Common myeloid progenitor, CD34-positive (primary cell): ENCODE data around the gene CACNB2.
"Not testable (repeated sequence)": the region's sequence is repeated elsewhere in the genome, so short reads cannot be mapped to it uniquely, and the experiment has no call there.

Experiments used
- CTCF ChIA-PET: fragments of 350-600 bp; sonication (Branson Sonifier 250); formaldehyde crosslinking; loops from one replicate; lab custom pipeline; 2021; ENCODE audit warnings: antibody characterized with exemption; lab: Charles Lee
- POLR2A ChIA-PET: fragments of 350-600 bp; sonication (Branson Sonifier 250); formaldehyde crosslinking; loops from one replicate; lab custom pipeline; 2021; ENCODE audit warnings: antibody characterized with exemption; lab: Charles Lee
- DNase-seq, 3 donors: peaks; one replicate each; pipeline versions ENCODE4 v3.0.0 to v3.0.0-alpha.2; 2013
- H3K27ac ChIP-seq, 2 experiments: 1 replicate in 1 of 2; 2 replicates in 1 of 2; pipeline ENCODE4 v1.7.0; 2013; ENCODE audit warnings: inconsistent platforms in 2 of 2, low read length in 2 of 2, mild to moderate bottlenecking in 2 of 2, low read depth in 1 of 2, moderate library complexity in 1 of 2; ENCODE audit not compliant: severe bottlenecking in 2 of 2, insufficient read depth in 1 of 2, poor library complexity in 1 of 2
- H3K27me3 ChIP-seq, 5 experiments: replicated peaks in 2 of 5; 1 replicate in 3 of 5; 2 replicates in 2 of 5; pipeline versions ENCODE4 v1.6.1 to v1.7.0; 2013; ENCODE audit warnings: low read length in 4 of 5, mild to moderate bottlenecking in 2 of 5, moderate library complexity in 2 of 5, inconsistent platforms in 1 of 5; ENCODE audit not compliant: insufficient read depth in 5 of 5, control insufficient read depth in 4 of 5
- H3K36me3 ChIP-seq, 4 experiments: 1 replicate in 2 of 4; 2 replicates in 2 of 4; pipeline versions ENCODE4 v1.6.1 to v1.7.0; 2013; ENCODE audit warnings: low read length in 3 of 4, control low read depth in 1 of 4, mild to moderate bottlenecking in 1 of 4; ENCODE audit not compliant: control insufficient read depth in 4 of 4, insufficient read depth in 4 of 4
- H3K4me1 ChIP-seq, 4 experiments: 1 replicate in 3 of 4; 2 replicates in 1 of 4; pipeline versions ENCODE4 v1.6.1 to v1.7.1; 2013; ENCODE audit warnings: low read length in 3 of 4, mild to moderate bottlenecking in 3 of 4, control low read depth in 1 of 4, inconsistent platforms in 1 of 4, moderate library complexity in 1 of 4; ENCODE audit not compliant: control insufficient read depth in 4 of 4, insufficient read depth in 4 of 4; ENCODE audit errors: control extremely low read depth in 1 of 4
- H3K4me3 ChIP-seq, 7 experiments: 1 replicate in 4 of 7; 2 replicates in 3 of 7; pipeline versions ENCODE4 v1.5.1 to v1.7.0; 2013; ENCODE audit warnings: mild to moderate bottlenecking in 7 of 7, low read length in 6 of 7, moderate library complexity in 6 of 7, inconsistent platforms in 2 of 7, low read depth in 2 of 7, control low read depth in 1 of 7; ENCODE audit not compliant: insufficient read depth in 4 of 7, control insufficient read depth in 1 of 7; ENCODE audit errors: extremely low read depth in 1 of 7
- H3K9me3 ChIP-seq, 5 experiments: 1 replicate in 4 of 5; 2 replicates in 1 of 5; pipeline versions ENCODE4 v1.6.1 to v1.7.1; 2013; ENCODE audit warnings: low read length in 4 of 5, mild to moderate bottlenecking in 2 of 5, inconsistent platforms in 1 of 5, low read depth in 1 of 5, moderate library complexity in 1 of 5; ENCODE audit not compliant: control insufficient read depth in 4 of 5, insufficient read depth in 2 of 5; ENCODE audit errors: control extremely low read depth in 1 of 5
- WGBS: methylation state at CpG from one replicate; pipeline ENCODE4 v1.1.5; 2013; ENCODE audit not compliant: insufficient coverage; 5-methylcytosine and 5-hydroxymethylcytosine counted together

CACNB2 gene

GRCh38 chr10:18445635-18446034, 305.4 kb downstream of the CACNB2 start:
- POLR2A ChIA-PET, result interaction anchor here (0.6 kb wide), 1 partner anchor 205 kb away, joined by 3 read pairs; no protein-coding TSS in a partner anchor
- H3K4me1 ChIP-seq, H3K36me3 ChIP-seq, H3K27me3 ChIP-seq, H3K9me3 ChIP-seq, DNase-seq, H3K27ac ChIP-seq, CTCF ChIA-PET, H3K4me3 ChIP-seq: not testable (repeated sequence)
- WGBS, result 87% methylated on average over 6 of the region's 6 CpGs

DNA sequence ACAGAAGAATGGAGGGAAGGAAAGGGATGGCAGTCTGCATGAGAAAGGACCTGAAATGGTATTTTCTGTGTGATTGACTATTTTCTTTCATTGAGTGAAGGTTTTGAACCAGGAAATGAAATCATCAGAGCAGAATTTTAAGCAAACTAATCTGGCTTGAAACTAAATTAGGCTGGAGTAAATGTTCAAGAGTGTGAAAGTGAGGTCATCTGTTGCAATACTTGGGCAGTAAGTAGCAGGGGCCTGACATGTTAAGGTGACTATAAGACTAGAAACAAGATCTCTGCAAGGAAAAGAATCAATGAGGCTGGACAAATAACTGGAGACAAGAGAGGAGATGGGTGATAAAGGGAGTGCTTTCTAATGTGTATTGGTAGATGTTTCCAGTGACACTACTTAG, 306.0 kb downstream of the CACNB2 start:
- Histone ChIP-seq H3K36me3 (peaks cover 0 to 2% (median 0%) of the 10 kb centered on the region in 4 experiments), H3K9me3 (no peaks in the 10 kb centered on the region), H3K4me1 (no peaks in the 10 kb centered on the region), H3K27ac (no peak overlapping the region), H3K27me3 (no peaks in the 10 kb centered on the region), H3K4me3 (no peak overlapping the region)
- DNase-seq, result no peak
- CTCF ChIA-PET, result no interaction called here
- POLR2A ChIA-PET, result no interaction called here

GRCh38 chr10:18449611-18450026, 309.4 kb downstream of the CACNB2 start:
- no peaks in the 10 kb centered on the region for H3K27me3 ChIP-seq
- H3K36me3 ChIP-seq, result no peaks in the 10 kb centered on the region
- H3K4me3 ChIP-seq, result no peak overlapping the region
- POLR2A ChIA-PET, result no interaction called here
- DNase-seq, result no peak
- H3K27ac ChIP-seq, result no peak overlapping the region
- H3K9me3 ChIP-seq, result no peaks in the 10 kb centered on the region
- WGBS, result 56% methylated on average over 7 of the region's 7 CpGs
- CTCF ChIA-PET, result no interaction called here
- H3K4me1 ChIP-seq, result no peaks in the 10 kb centered on the region

DNA sequence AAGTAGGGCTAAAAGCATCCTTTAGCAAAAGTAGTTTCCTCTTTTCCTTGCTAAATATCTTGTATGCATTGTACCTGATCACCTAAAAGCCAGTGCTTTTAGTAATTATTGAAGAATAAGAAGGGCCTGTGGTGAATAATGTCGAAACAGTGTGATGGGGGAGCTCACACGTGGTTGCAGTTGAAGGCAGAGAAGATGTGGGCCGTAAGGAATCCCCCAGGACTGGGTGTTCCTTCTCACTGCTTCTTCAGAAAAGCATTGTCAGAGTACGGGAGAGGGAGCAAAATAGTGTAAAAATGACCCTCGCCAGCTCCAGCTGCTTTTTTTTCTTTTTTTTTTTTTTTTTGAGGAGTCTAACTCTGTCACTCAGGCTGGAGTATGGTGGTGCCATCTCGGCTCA, 310.1 kb downstream of the CACNB2 start:
- Histone ChIP-seq H3K27ac (no peak overlapping the region), H3K4me3 (no peak overlapping the region), H3K9me3 (no peaks in the 10 kb centered on the region), H3K27me3 (no peaks in the 10 kb centered on the region), H3K4me1 (no peaks in the 10 kb centered on the region), H3K36me3 (no peaks in the 10 kb centered on the region)
- POLR2A ChIA-PET, result no interaction called here
- no peak for DNase-seq
- 85% methylated on average over 6 of the region's 6 CpGs for WGBS
- CTCF ChIA-PET, result no interaction called here

GRCh38 chr10:18455086-18455884, 315.1 kb downstream of the CACNB2 start:
- POLR2A ChIA-PET, result no interaction called here
- no peak overlapping the region for H3K27ac ChIP-seq
- no peaks in the 10 kb centered on the region for H3K27me3 ChIP-seq
- CTCF ChIA-PET, result no interaction called here
- no peak for DNase-seq
- 100% methylated on average over 1 of the region's 1 CpG for WGBS
- H3K4me1 ChIP-seq, result no peaks in the 10 kb centered on the region
- peaks cover 0 to 1% (median 0%) of the 10 kb centered on the region in 5 experiments for H3K9me3 ChIP-seq
- H3K36me3 ChIP-seq, result no peaks in the 10 kb centered on the region
- no peak overlapping the region for H3K4me3 ChIP-seq

DNA sequence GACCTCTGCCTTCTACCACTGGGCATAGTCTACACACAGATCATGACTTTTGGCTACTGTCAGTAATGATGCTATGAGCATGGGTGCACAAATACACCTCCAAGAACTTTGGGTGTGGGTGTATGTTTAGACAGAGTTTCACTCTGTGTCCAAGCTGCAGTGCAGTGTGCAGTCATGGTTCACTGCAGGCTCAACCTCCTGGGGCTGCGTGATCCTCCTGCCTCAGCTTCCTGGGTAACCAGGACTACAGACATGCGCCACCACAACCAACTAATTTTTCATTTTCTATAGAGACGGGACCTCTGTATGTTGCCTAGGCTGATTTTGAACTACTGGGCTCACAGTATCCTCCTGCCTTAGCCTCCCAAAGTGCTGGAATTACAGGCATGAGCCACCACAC, 316.8 kb downstream of the CACNB2 start:
- H3K9me3 ChIP-seq, result peaks cover 0 to 1% (median 0%) of the 10 kb centered on the region in 5 experiments
- POLR2A ChIA-PET, result no interaction called here
- DNase-seq, result no peak
- no peaks in the 10 kb centered on the region for H3K36me3 ChIP-seq
- 73% methylated on average over 3 of the region's 3 CpGs for WGBS
- no peaks in the 10 kb centered on the region for H3K4me1 ChIP-seq
- CTCF ChIA-PET, result no interaction called here
- no peaks in the 10 kb centered on the region for H3K27me3 ChIP-seq
- H3K27ac ChIP-seq, result no peak overlapping the region
- H3K4me3 ChIP-seq, result no peak overlapping the region

- peaks cover 0 to 2% (median 0%) of the 10 kb centered on the region in 4 experiments for H3K36me3 ChIP-seq
- no peaks in the 10 kb centered on the region for H3K27me3 ChIP-seq
- DNase-seq, result no peak
- ChIA-PET POLR2A (no interaction called here), CTCF (no interaction called here)
- WGBS, result no CpG with 5 or more reads among the region's 2 CpGs
- no peaks in the 10 kb centered on the region for H3K4me1 ChIP-seq
- no peak overlapping the region for H3K27ac ChIP-seq
- H3K9me3 ChIP-seq, result peaks cover 0 to 1% (median 0%) of the 10 kb centered on the region in 5 experiments
- no peak overlapping the region for H3K4me3 ChIP-seq
Observed at GRCh38 chr10:18460032-18460431, 319.8 kb downstream of the CACNB2 start.
